Panc1 (cell line): Measurements from ENCODE around the gene RMRP.

Experiments used
- POLR2AphosphoS5 ChIP-seq: IDR thresholded peaks from 2 replicates; pipeline ENCODE4 v1.6.1; 2012; ENCODE audit warnings: mild to moderate bottlenecking, low read depth, low read length, moderate library complexity
- TF ChIP-seq, protein P1 (sequence below): fragments of 450-650 bp; IDR thresholded peaks from 2 replicates; pipeline ENCODE4 v1.5.1; 2017; ENCODE audit warnings: mild to moderate bottlenecking

GRCh38 chr9:35688558-35689541 lies 31.0 kb upstream of the RMRP start:
- TF ChIP-seq, protein P1, sequence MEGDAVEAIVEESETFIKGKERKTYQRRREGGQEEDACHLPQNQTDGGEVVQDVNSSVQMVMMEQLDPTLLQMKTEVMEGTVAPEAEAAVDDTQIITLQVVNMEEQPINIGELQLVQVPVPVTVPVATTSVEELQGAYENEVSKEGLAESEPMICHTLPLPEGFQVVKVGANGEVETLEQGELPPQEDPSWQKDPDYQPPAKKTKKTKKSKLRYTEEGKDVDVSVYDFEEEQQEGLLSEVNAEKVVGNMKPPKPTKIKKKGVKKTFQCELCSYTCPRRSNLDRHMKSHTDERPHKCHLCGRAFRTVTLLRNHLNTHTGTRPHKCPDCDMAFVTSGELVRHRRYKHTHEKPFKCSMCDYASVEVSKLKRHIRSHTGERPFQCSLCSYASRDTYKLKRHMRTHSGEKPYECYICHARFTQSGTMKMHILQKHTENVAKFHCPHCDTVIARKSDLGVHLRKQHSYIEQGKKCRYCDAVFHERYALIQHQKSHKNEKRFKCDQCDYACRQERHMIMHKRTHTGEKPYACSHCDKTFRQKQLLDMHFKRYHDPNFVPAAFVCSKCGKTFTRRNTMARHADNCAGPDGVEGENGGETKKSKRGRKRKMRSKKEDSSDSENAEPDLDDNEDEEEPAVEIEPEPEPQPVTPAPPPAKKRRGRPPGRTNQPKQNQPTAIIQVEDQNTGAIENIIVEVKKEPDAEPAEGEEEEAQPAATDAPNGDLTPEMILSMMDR = no peak
- no peak for TF ChIP-seq POLR2AphosphoS5
